ENCODE measurements around the gene PRKG1. TPM values are rescaled to one million over a fixed set of nuclear protein-coding genes. Genes with fewer than 3 reads are reported as not detected.
"Not testable (repeated sequence)": the region's sequence is repeated elsewhere in the genome, so short reads cannot be mapped to it uniquely, and the experiment has no call there.

Gene PRKG1
- total RNA-seq, 1 experiment from 2014 or later = 0.21 TPM

- H3K4me1 Mint-ChIP-seq (ENCODE audit: low read depth, unreplicated experiment) = no peaks in the 10 kb centered on the region
- peaks cover 29% of the 10 kb centered on the region for H3K27me3 Mint-ChIP-seq (ENCODE audit: unreplicated experiment)
- no peaks in the 10 kb centered on the region for H3K9me3 Mint-ChIP-seq (ENCODE audit: low read depth, unreplicated experiment)
- intact Hi-C loops (cut with micrococcal nuclease; ENCODE audit: unreplicated experiment) = no loop called here
- no TSS peak for BruUV-seq (replicated peaks)
- CTCF ChIA-PET = no interaction called here
- TF ChIP-seq CTCF (IDR thresholded peaks at IDR 0.05; ENCODE audit: unreplicated experiment) = no peak
- no peak for DNase-seq
- no peak overlapping the region for H3K4me3 Mint-ChIP-seq (ENCODE audit: low read depth, unreplicated experiment)
- no peak overlapping the region for H3K27ac Mint-ChIP-seq (ENCODE audit: unreplicated experiment)
- H3K36me3 Mint-ChIP-seq (ENCODE audit: insufficient read depth, unreplicated experiment) = no peaks in the 10 kb centered on the region
Observed at GRCh38 chr10:51255381-51255780, 181.1 kb downstream of the PRKG1 start.

GRCh38 chr10:51257511-51258248, 183.4 kb downstream of the PRKG1 start:
- DNase-seq = no peak
- TF ChIP-seq CTCF (IDR thresholded peaks at IDR 0.05; ENCODE audit: unreplicated experiment) = no peak
- Mint-ChIP-seq H3K36me3 (ENCODE audit: insufficient read depth, unreplicated experiment) (no peaks in the 10 kb centered on the region), H3K27ac (ENCODE audit: unreplicated experiment) (no peak overlapping the region), H3K27me3 (ENCODE audit: unreplicated experiment) (peaks cover 29% of the 10 kb centered on the region), H3K4me1 (ENCODE audit: low read depth, unreplicated experiment) (no peaks in the 10 kb centered on the region), H3K9me3 (ENCODE audit: low read depth, unreplicated experiment) (no peaks in the 10 kb centered on the region), H3K4me3 (ENCODE audit: low read depth, unreplicated experiment) (no peak overlapping the region)
- CTCF ChIA-PET = interaction anchor here (0.6 kb wide), 1 partner anchor 1017 kb away, joined by 4 read pairs; no protein-coding TSS in a partner anchor
- no TSS peak for BruUV-seq (replicated peaks)
- intact Hi-C loops (cut with micrococcal nuclease; ENCODE audit: unreplicated experiment) = no loop called here

GRCh38 chr10:51260376-51260775, 186.1 kb downstream of the PRKG1 start:
- no peaks in the 10 kb centered on the region for H3K9me3 Mint-ChIP-seq (ENCODE audit: low read depth, unreplicated experiment)
- no peak overlapping the region for H3K27ac Mint-ChIP-seq (ENCODE audit: unreplicated experiment)
- BruUV-seq (replicated peaks) = no TSS peak
- CTCF ChIA-PET = no interaction called here
- intact Hi-C loops (cut with micrococcal nuclease; ENCODE audit: unreplicated experiment) = no loop called here
- no peaks in the 10 kb centered on the region for H3K4me1 Mint-ChIP-seq (ENCODE audit: low read depth, unreplicated experiment)
- H3K36me3 Mint-ChIP-seq (ENCODE audit: insufficient read depth, unreplicated experiment) = no peaks in the 10 kb centered on the region
- peaks cover 28% of the 10 kb centered on the region for H3K27me3 Mint-ChIP-seq (ENCODE audit: unreplicated experiment)
- H3K4me3 Mint-ChIP-seq (ENCODE audit: low read depth, unreplicated experiment) = no peak overlapping the region
- TF ChIP-seq CTCF (IDR thresholded peaks at IDR 0.05; ENCODE audit: unreplicated experiment) = no peak
- DNase-seq = no peak

- BruUV-seq (replicated peaks) = no TSS peak
- CTCF ChIA-PET = no interaction called here
- no peak overlapping the region for H3K27ac Mint-ChIP-seq (ENCODE audit: unreplicated experiment)
Observed at GRCh38 chr10:51266496-51266895, 192.2 kb downstream of the PRKG1 start.

GRCh38 chr10:51267980-51268570, 193.8 kb downstream of the PRKG1 start:
- DNase-seq; intact Hi-C loops (cut with micrococcal nuclease; ENCODE audit: unreplicated experiment); H3K9me3 Mint-ChIP-seq (ENCODE audit: low read depth, unreplicated experiment); H3K27ac Mint-ChIP-seq (ENCODE audit: unreplicated experiment); H3K4me3 Mint-ChIP-seq (ENCODE audit: low read depth, unreplicated experiment); H3K36me3 Mint-ChIP-seq (ENCODE audit: insufficient read depth, unreplicated experiment); CTCF ChIA-PET; BruUV-seq (replicated peaks); H3K4me1 Mint-ChIP-seq (ENCODE audit: low read depth, unreplicated experiment): not testable (repeated sequence)
- peaks cover 13% of the 10 kb centered on the region for H3K27me3 Mint-ChIP-seq (ENCODE audit: unreplicated experiment)

More at GRCh38 chr10:51266496-51266895, 192.2 kb downstream of the PRKG1 start:
- intact Hi-C loops (cut with micrococcal nuclease; ENCODE audit: unreplicated experiment) = no loop called here
- no peaks in the 10 kb centered on the region for H3K36me3 Mint-ChIP-seq (ENCODE audit: insufficient read depth, unreplicated experiment)
- no peaks in the 10 kb centered on the region for H3K4me1 Mint-ChIP-seq (ENCODE audit: low read depth, unreplicated experiment)
- no peak overlapping the region for H3K4me3 Mint-ChIP-seq (ENCODE audit: low read depth, unreplicated experiment)
- no peaks in the 10 kb centered on the region for H3K9me3 Mint-ChIP-seq (ENCODE audit: low read depth, unreplicated experiment)
- no peak for TF ChIP-seq CTCF (IDR thresholded peaks at IDR 0.05; ENCODE audit: unreplicated experiment)
- no peak for DNase-seq
- H3K27me3 Mint-ChIP-seq (ENCODE audit: unreplicated experiment) = peaks cover 13% of the 10 kb centered on the region
